Activated CD8-positive, alpha-beta memory T cell treated with anti-CD3 and anti-CD28 coated beads, Interleukin-2, amount 50 U/mL, for 4 hours (primary cell): ENCODE results near the gene EEIG1.

Experiments used
- DNase-seq: peaks from one replicate; pipeline ENCODE4 v3.0.0-alpha.2; 2020

EEIG1 gene

GRCh38 chr9:127958728-127959127 lies 22.1 kb downstream of the EEIG1 start:
- DNase-seq: no peak

GRCh38 chr9:127955294-127956015 lies 25.3 kb downstream of the EEIG1 start:
- peak; percentile 86 for DNase-seq

DNA sequence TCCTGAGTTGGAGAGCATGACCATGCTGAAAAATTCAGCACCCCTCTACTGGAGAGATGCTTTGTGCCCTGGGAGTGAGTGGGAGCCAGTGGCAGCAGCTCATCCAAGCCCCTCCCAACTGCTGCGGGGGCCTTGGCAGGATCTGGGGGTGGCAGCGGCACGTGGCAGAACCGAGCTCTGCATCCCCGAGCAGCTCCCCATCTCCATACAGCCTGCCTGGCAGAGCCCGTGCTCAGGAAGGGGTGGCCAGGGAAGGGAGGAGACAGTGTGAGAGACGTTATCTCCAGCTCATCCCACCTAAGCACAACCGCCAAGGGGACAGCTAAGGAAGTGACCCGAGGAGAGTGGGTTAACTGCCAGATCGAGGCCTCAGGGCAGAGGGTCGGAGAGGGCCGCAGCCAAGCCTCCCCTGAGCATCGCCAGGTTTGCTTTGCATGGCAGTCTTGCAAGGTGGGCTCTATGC lies 25.9 kb downstream of the EEIG1 start:
- DNase-seq: no peak

GRCh38 chr9:127953768-127954505 lies 26.9 kb downstream of the EEIG1 start:
- DNase-seq: no peak

DNA sequence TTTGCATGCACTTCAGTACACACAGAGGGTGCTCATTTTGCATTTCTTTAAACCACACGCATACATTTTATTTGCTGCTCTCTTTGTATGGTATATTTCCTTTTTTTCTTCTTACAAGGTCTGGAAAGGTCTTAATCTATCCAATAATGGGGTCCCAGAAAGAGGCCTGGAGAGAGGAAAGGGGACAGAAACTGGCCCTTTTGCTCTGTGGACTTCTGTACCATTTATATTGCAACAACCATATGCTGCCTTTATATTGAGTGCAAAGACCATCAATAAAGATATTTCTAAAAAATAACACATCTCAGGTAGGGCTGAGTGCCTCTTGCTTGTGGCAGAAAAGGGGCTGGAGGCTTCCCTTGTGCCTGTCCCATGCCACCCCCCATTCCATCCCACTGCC lies 27.6 kb downstream of the EEIG1 start:
- no peak for DNase-seq

DNA sequence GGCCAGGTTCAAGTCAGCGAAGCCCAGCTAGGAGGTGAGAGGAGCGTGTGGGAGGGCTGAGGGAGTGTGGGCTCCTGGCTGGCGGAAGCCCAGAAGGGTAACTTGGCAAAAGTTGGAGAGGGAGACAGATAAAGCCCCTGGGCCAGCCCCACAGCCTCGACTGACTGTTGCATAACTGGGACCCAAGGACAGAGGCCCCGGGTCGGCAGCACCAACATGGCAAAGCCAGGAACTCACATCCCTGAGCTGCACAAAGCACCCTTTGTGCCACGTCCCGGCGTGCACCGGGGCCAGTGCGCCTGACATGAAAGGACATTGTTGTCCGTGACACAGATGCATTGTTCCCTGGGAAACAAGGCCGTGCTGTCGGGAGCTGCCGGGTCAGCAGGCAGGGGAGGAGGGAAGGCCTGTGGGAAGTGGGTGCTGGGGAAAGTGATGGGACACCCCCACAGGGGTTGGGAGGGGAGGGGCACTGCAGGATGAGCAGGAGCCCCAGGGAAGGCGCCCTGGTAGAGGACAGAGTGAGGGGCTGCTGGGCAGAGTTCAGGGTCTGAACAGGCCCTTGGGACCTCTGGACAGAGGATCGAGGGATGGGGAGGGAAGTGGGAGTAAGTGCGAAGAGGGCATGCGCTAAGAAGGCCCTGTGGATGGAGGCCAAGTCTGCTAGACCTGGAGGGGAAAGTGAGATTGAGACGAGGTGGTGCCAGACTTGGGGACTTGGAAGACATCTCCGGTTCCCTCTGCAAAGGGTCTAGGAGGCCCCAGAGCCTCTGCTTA lies 30.1 kb downstream of the EEIG1 start:
- DNase-seq: no peak

- no peak for DNase-seq
Observed at GRCh38 chr9:127949827-127950512, 30.8 kb downstream of the EEIG1 start.

- no peak for DNase-seq
Observed at GRCh38 chr9:127947841-127948710, 32.7 kb downstream of the EEIG1 start.

DNA sequence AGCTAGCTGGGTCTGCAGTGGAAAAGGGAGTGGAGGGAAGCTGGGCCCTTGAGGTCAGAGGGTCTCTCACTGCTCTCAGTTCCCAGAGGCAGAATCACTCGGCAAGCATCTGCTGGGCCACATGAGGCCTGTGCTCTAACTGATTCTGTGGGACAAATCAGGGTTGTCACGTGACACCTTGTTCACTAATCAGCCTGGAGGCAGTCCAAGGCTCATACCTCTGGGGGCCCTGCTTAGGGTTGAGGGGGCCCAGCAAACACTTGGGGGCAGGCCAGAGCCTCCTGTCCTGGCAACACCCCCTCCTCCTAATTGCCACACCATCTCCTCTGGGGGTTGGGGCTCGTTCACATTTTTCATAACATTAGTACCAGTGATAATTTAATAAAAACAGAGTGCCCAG lies 34.1 kb downstream of the EEIG1 start:
- DNase-seq: no peak

DNA sequence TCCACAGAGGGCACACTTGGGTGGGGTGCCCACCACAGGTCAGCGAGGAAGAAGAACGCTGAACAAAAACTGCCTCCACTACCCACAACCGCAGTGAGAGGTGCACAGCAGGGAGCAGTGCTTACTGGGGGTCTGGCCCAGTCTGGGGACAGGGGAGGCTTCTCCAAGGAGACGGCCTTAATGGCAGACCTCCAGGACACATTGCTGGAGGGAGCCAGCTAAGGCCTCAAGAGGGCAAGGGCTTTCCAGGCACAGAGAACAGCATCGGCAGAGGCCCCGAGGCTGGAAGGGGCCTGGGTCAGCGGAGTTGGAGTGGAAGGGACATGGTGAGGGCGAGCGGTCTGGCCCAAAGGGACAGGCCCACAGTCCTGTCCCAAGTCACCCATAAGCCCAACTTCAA lies 34.8 kb downstream of the EEIG1 start:
- no peak for DNase-seq

- DNase-seq: no peak
Observed at GRCh38 chr9:127945338-127945737, 35.5 kb downstream of the EEIG1 start.

DNA sequence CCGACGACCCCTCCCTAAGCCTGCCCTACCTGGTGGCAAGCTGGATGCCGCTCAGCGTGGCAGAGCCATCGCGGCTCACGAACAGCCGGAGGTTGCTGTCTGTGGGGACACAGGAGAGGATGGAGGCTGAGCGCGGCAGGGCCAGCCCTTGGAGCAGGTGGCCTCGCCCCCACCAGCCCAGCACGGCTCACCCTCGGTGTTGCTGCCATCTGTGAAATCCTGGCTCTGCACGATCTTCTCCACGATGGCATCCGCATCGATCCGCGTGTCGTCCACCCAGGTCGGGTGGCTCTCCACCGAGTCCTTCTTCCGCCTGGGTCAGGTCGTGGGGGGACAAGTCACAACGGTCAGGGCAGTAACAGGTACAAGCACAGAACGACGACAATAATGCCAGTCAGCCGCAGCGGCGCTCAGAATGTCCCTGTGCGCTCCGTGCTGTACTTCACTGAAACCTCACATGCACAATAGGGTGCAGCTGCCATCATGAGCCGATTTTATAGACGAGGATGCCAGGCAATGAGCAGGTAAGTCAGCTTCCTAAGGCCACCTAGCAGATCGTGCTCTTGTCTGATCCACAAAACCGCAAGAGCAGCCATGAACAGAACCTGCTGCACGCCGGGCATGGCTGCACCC lies 36.1 kb downstream of the EEIG1 start:
- no peak for DNase-seq

DNA sequence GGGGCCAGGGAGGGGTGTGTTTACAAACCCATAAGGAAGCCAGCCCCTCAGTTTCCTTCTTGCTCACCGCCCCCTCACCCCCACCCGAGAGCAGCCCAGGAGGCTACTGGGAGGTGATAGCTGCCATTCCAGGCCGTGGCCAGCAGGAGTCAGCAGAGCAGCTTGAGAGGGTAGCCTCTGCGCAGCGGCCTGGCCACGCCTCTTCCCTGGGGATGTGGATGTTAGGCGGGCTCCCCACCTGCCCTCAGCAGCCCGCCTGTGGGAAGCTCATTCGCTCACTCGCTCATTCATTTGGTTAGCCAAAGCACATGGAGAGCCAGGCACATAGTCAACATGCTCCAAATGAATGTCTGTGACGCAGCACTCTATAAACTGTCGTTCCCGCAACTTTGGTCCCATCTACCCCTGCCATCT lies 37.1 kb downstream of the EEIG1 start:
- DNase-seq: peak; percentile 80

- no peak for DNase-seq
Observed at GRCh38 chr9:127943011-127943662, 37.7 kb downstream of the EEIG1 start.

DNA sequence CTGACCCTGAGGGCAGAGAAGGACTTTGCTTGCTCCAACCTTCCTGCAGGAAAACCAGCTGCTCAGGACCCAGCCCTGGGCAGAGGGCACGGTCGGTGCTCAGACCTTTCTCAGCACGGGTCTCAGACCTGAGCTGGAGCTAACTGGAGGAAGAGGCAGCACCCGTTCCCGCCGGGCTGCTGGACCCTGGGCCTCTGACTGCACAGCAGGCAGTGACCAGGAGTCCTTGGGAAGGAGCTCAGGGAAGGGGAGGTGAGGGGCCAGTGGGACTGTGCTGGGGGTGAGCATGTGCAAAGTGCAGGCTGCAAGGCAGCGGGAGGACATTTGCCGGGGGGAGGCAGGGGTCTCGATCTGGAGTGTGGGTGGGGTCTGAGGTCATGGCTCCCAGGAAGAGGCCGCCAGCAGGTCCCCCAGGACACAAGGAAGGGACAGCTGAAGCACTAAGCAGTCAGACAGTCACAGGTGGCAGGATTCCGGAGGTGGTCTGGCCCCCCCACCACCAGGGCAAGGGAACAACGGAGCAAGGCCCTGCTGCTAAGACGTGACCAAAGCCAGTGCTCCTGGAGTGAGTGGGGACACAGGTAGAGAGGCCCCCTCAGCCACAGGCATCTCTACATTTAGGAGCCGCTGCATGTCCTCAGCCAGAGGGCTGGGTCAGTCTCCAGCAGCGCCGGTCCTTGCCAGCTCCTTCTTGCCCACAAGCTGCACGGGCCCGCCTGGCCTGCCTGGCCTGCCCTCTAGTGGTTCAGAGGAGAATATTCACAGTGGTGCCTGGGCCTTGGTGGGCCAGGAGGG lies 38.4 kb downstream of the EEIG1 start:
- DNase-seq: peak; percentile 53

DNA sequence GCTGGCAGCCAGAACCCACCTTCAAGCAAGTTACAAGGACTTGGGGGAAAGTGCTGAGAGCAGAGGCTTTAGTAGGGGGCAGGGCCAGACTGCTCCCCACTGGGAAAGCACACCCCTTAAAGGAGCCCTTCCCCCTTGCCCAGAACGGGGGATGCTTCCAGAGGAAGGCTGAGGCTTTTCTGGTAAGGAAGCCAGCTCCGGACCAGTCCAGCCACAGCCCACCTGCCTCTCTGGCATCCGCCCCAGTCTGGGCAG lies 38.9 kb downstream of the EEIG1 start:
- DNase-seq: no peak

DNA sequence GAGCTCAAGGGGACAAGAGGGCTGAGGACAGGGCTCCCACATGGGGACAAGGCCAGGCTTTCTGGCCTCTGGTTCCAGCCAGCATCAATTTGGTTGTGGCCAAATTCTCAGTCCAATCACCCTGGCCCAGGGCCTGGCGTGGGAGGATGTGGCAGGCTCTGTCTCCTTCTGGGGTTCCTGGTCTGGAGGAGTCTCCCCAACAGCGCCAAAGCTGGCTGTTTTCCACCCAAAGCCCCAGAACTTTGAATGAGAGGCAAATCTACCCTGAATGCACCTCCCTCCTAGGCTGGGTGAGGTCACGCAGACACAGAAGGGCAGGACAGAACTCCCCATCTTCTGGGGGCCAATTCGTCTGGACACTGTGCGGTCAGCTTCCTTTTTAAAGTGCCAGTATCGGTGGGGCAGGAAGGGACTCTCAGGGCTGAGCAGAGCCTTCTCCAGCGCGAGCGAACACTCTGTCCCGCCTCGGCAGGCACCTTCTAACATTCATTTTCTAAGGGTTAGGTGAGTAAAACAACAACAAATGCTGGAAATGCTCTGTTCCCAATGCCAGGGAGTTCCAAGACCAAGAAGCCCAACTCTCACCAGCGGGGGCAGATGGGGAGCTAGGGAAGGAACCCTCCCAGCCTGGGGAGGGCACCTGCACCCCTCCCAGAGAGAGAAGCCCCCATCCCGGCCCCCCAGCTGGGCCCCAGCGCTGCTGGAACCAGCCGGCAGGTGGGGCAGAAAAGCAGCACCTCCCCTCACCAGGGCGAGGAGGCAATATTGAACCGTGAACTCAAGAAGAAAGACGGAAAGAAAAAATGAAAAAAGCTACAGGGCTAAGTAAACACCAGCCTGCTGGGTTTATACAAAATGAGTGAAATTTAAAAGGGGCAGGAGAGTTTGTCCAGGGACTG lies 39.5 kb downstream of the EEIG1 start:
- no peak for DNase-seq

DNA sequence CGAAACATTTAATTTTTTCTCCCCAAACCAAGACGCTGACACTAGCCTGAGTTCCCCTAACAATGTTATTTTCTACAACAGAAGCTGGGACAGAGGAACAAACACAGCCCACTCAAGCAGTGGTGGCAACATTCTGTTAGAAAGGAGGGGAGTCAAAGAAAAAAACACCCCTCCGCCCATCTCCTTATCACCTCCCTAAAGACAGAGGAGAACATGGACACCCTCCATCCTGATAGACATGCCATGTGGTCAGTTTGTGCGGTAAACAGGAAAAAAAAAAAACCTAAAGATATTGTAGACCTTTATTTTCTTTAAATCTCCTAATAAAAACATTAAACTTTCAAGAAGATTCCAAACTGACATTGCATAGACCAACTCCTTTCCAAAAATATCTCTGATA lies 40.2 kb downstream of the EEIG1 start:
- DNase-seq: no peak

- DNase-seq: no peak
Observed at GRCh38 chr9:127938298-127938690, 42.5 kb downstream of the EEIG1 start.
